ENCODE data around the gene CD44.

Gene CD44

GRCh38 chr11:35228328-35228725 is 89.4 kb downstream of the CD44 start:
- TF ChIP-seq, protein P1, sequence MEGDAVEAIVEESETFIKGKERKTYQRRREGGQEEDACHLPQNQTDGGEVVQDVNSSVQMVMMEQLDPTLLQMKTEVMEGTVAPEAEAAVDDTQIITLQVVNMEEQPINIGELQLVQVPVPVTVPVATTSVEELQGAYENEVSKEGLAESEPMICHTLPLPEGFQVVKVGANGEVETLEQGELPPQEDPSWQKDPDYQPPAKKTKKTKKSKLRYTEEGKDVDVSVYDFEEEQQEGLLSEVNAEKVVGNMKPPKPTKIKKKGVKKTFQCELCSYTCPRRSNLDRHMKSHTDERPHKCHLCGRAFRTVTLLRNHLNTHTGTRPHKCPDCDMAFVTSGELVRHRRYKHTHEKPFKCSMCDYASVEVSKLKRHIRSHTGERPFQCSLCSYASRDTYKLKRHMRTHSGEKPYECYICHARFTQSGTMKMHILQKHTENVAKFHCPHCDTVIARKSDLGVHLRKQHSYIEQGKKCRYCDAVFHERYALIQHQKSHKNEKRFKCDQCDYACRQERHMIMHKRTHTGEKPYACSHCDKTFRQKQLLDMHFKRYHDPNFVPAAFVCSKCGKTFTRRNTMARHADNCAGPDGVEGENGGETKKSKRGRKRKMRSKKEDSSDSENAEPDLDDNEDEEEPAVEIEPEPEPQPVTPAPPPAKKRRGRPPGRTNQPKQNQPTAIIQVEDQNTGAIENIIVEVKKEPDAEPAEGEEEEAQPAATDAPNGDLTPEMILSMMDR (IDR thresholded peaks at IDR 0.05; ENCODE audit: low read depth, low read length) = no peak
- Histone ChIP-seq H3K36me3 (no peaks in the 10 kb centered on the region), H3K4me3 (ENCODE audit: low read depth, low read length) (no peak overlapping the region), H3K27me3 (no peaks in the 10 kb centered on the region), H3K9me3 (no peaks in the 10 kb centered on the region), H3K4me1 (peaks cover 3% of the 10 kb centered on the region; the same call in 1 of the 2 replicates)
- DNase-seq = no peak

DNA sequence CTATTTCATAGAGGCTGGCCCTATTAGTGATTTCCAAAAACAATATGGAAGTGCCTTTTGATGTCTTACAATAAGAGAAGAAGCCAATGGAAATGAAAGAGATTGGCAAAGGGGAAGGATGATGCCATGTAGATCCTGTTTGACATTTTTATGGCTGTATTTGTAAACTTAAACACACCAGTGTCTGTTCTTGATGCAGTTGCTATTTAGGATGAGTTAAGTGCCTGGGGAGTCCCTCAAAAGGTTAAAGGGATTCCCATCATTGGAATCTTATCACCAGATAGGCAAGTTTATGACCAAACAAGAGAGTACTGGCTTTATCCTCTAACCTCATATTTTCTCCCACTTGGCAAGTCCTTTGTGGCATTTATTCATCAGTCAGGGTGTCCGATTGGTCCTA is 91.4 kb downstream of the CD44 start:
- no peak overlapping the region for H3K4me3 ChIP-seq (ENCODE audit: low read depth, low read length)
- no peak for DNase-seq
- H3K4me1 ChIP-seq = no peaks in the 10 kb centered on the region
- no peaks in the 10 kb centered on the region for H3K9me3 ChIP-seq
- H3K27me3 ChIP-seq = no peaks in the 10 kb centered on the region
- TF ChIP-seq, protein P1 (IDR thresholded peaks at IDR 0.05; ENCODE audit: low read depth, low read length) = no peak
- no peaks in the 10 kb centered on the region for H3K36me3 ChIP-seq

DNA sequence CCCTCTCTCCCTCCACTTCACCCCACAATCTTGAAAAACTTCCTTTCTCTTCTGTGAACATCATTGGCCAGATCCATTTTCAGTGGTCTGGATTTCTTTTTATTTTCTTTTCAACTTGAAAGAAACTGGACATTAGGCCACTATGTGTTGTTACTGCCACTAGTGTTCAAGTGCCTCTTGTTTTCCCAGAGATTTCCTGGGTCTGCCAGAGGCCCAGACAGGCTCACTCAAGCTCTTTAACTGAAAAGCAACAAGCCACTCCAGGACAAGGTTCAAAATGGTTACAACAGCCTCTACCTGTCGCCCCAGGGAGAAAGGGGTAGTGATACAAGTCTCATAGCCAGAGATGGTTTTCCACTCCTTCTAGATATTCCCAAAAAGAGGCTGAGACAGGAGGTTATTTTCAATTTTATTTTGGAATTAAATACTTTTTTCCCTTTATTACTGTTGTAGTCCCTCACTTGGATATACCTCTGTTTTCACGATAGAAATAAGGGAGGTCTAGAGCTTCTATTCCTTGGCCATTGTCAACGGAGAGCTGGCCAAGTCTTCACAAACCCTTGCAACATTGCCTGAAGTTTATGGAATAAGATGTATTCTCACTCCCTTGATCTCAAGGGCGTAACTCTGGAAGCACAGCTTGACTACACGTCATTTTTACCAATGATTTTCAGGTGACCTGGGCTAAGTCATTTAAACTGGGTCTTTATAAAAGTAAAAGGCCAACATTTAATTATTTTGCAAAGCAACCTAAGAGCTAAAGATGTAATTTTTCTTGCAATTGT is 92.3 kb downstream of the CD44 start:
- H3K27me3 ChIP-seq = no peaks in the 10 kb centered on the region
- H3K4me3 ChIP-seq (ENCODE audit: low read depth, low read length) = no peak overlapping the region
- H3K9me3 ChIP-seq = no peaks in the 10 kb centered on the region
- H3K4me1 ChIP-seq = no peaks in the 10 kb centered on the region
- H3K36me3 ChIP-seq = no peaks in the 10 kb centered on the region
- no peak for DNase-seq
- TF ChIP-seq, protein P1 (IDR thresholded peaks at IDR 0.05; ENCODE audit: low read depth, low read length) = no peak

- Histone ChIP-seq H3K4me1 (no peaks in the 10 kb centered on the region; the same call in 1 of the 2 replicates), H3K36me3 (no peaks in the 10 kb centered on the region), H3K27me3 (no peaks in the 10 kb centered on the region), H3K4me3 (ENCODE audit: low read depth, low read length) (no peak overlapping the region), H3K9me3 (no peaks in the 10 kb centered on the region)
- TF ChIP-seq, protein P1 (IDR thresholded peaks at IDR 0.05; ENCODE audit: low read depth, low read length) = no peak
- DNase-seq = no peak
Measured at GRCh38 chr11:35232891-35233330, 93.9 kb downstream of the CD44 start.

DNA sequence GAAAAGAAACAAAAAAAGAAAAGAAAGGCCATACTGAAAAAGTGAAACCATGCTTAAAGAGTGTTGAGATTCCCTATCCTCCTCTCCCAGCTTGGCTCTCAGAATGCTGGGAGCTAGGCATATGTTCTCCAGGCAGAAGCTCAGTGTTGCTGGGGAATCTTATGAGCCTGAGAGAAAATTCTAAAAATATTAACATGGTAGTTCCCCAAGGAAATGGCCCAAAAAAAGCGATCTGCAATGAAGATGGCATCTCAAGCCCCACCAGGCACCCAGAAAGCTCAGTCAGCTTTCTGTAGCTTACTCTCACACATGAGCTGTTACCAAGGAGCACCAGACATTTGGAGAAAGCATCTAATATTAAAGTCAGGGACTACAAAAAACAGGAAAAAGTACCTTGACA is 94.5 kb downstream of the CD44 start:
- TF ChIP-seq, protein P1 (IDR thresholded peaks at IDR 0.05; ENCODE audit: low read depth, low read length) = no peak
- H3K4me1 ChIP-seq = no peaks in the 10 kb centered on the region; the same call in 1 of the 2 replicates

DNA sequence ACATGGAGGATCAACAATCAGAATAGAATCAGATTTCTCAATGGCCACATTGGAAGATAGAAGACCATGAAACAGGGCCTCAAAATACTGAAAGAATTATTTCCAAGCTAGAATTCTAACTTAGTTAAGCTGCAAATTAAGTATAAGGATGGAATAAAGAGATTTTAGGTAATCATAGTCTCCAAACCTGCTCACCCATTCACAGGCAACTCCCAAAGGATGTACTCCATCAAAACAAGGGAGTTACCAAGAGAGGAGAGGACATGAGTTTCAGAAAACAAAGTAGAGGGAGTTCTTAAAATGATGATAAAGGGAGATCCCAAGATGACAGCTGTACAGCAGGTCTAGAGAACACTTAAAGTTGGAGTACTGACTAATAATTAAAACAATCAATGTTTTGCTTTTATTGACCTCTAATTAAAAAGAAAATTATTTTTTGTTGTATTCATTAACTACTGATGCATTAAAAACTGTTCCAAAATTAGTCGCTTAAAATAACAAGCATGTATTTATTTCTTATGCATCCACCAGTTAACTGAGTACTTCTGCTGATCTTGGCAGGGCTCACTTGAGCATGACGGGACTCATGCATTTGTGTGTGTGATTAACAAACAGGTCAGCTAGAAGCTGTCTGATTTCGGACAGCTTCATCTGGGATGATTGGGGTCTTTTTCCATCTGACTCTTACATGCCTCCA is 95.6 kb downstream of the CD44 start:
- H3K36me3 ChIP-seq = no peaks in the 10 kb centered on the region
- DNase-seq = no peak
- no peaks in the 10 kb centered on the region; the same call in 1 of the 2 replicates for H3K4me1 ChIP-seq
- H3K27me3 ChIP-seq = no peaks in the 10 kb centered on the region
- no peaks in the 10 kb centered on the region for H3K9me3 ChIP-seq
- no peak overlapping the region for H3K4me3 ChIP-seq (ENCODE audit: low read depth, low read length)
- TF ChIP-seq, protein P1 (IDR thresholded peaks at IDR 0.05; ENCODE audit: low read depth, low read length) = no peak

More for the DNA sequence above, 94.5 kb downstream of the CD44 start:
- Histone ChIP-seq H3K9me3 (no peaks in the 10 kb centered on the region), H3K27me3 (no peaks in the 10 kb centered on the region), H3K4me3 (ENCODE audit: low read depth, low read length) (no peak overlapping the region), H3K36me3 (no peaks in the 10 kb centered on the region)
- DNase-seq = no peak
